Subcutaneous adipose tissue (tissue), 4 donors: ENCODE results near the gene TACC2. TPM values are rescaled to one million over a fixed set of nuclear protein-coding genes. Genes with fewer than 3 reads are reported as not detected.

Experiments
- total RNA-seq, 4 donors: library from RNA; depleted of rRNA; stranded (reverse); fragments of >200 nt; gene quantifications; one replicate each; pipeline ENCODE4 v1.1.0, GENCODE V29; 2016
- TF ChIP-seq, protein P1 (sequence below): fragments of 450-650 bp; IDR thresholded peaks from one replicate; pipeline ENCODE4 v1.5.1; 2016; ENCODE audit warnings: low read depth, mild to moderate bottlenecking, control low read depth, antibody characterized with exemption, moderate library complexity

Gene TACC2
- total RNA-seq, 4 donors from 2014 or later: 16.1 to 71.6 (median 23.3) TPM

DNA sequence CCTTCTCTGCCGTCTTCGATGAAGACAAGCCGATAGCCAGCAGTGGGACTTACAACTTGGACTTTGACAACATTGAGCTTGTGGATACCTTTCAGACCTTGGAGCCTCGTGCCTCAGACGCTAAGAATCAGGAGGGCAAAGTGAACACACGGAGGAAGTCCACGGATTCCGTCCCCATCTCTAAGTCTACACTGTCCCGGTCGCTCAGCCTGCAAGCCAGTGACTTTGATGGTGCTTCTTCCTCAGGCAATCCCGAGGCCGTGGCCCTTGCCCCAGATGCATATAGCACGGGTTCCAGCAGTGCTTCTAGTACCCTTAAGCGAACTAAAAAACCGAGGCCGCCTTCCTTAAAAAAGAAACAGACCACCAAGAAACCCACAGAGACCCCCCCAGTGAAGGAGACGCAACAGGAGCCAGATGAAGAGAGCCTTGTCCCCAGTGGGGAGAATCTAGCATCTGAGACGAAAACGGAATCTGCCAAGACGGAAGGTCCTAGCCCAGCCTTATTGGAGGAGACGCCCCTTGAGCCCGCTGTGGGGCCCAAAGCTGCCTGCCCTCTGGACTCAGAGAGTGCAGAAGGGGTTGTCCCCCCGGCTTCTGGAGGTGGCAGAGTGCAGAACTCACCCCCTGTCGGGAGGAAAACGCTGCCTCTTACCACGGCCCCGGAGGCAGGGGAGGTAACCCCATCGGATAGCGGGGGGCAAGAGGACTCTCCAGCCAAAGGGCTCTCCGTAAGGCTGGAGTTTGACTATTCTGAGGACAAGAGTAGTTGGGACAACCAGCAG, 221.7 kb downstream of the TACC2 start:
- TF ChIP-seq, protein P1, sequence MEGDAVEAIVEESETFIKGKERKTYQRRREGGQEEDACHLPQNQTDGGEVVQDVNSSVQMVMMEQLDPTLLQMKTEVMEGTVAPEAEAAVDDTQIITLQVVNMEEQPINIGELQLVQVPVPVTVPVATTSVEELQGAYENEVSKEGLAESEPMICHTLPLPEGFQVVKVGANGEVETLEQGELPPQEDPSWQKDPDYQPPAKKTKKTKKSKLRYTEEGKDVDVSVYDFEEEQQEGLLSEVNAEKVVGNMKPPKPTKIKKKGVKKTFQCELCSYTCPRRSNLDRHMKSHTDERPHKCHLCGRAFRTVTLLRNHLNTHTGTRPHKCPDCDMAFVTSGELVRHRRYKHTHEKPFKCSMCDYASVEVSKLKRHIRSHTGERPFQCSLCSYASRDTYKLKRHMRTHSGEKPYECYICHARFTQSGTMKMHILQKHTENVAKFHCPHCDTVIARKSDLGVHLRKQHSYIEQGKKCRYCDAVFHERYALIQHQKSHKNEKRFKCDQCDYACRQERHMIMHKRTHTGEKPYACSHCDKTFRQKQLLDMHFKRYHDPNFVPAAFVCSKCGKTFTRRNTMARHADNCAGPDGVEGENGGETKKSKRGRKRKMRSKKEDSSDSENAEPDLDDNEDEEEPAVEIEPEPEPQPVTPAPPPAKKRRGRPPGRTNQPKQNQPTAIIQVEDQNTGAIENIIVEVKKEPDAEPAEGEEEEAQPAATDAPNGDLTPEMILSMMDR: no peak

GRCh38 chr10:122213364-122213763, 224.4 kb downstream of the TACC2 start:
- TF ChIP-seq, protein P1: no peak

GRCh38 chr10:122213766-122214165, 224.8 kb downstream of the TACC2 start:
- TF ChIP-seq, protein P1: no peak

GRCh38 chr10:122216047-122216446, 227.1 kb downstream of the TACC2 start:
- TF ChIP-seq, protein P1: no peak

DNA sequence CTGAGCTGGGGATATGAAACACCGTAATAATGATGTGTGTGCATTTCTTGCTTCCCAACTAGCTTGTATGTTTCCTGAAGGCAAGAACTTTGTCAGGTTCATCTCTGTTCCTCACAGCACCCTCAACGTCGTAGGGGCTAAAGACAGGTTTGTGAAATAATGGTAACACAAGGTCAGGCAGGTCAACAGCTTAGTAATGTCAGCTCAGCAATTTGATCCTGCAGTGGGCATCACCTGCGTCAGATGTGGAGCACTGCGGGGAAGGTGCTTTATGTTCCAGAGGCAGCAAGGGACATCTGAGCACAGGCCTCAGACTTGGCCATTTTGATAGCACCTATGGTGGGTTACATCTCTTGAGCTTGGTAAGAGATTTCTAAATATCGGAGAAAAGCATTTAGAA, 230.4 kb downstream of the TACC2 start:
- TF ChIP-seq, protein P1: no peak

GRCh38 chr10:122220736-122221135, 231.8 kb downstream of the TACC2 start:
- TF ChIP-seq, protein P1: no peak

- TF ChIP-seq, protein P1: no peak
Measured at GRCh38 chr10:122221958-122222357, 233.0 kb downstream of the TACC2 start.
